HEK293T (cell line): ENCODE measurements around the gene CTIF.

Experiments
- BHLHE40 ChIP-seq: fragments of 450-650 bp; IDR thresholded peaks from 2 replicates; pipeline ENCODE4 v1.6.1; 2016; ENCODE audit warnings: mild to moderate bottlenecking, moderate library complexity, borderline replicate concordance
- CTBP1 ChIP-seq: fragments of 450-650 bp; IDR thresholded peaks from 2 replicates; pipeline ENCODE4 v1.6.1; 2016; ENCODE audit warnings: borderline replicate concordance
- FOXK2 ChIP-seq: fragments of 450-650 bp; IDR thresholded peaks from 2 replicates; pipeline ENCODE4 v1.6.1; 2016; ENCODE audit warnings: mild to moderate bottlenecking
- FOXM1 ChIP-seq: fragments of 450-650 bp; IDR thresholded peaks from 2 replicates; pipeline ENCODE4 v1.6.1; 2017; ENCODE audit warnings: mild to moderate bottlenecking, borderline replicate concordance
- SP1 ChIP-seq: fragments of 450-650 bp; IDR thresholded peaks from 2 replicates; pipeline ENCODE4 v1.6.1; 2017
- TARDBP ChIP-seq: fragments of 450-650 bp; IDR thresholded peaks from 2 replicates; pipeline ENCODE4 v1.6.1; 2016
- TF ChIP-seq, protein P1 (sequence below): fragments of 450-650 bp; IDR thresholded peaks from 2 replicates; pipeline ENCODE4 v1.6.1; 2016

DNA sequence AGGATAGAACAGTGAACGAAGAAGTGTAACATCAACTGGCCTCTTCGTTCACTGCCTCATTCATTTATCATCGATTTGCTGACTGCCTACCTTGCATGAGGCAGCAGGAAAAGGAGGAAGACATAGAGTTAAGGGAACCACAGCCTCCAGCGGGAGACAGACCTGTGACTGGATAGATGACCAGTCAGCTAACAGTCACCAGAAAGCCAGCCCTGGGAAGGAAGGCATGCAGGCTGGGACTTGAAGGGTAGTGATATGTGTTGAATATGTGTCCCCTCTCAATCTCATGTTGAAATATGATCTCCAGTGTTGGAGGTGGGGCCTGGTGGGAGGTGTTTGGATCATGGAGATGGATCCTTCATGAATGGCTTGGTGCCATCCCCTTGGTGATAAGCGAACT lies 58.3 kb downstream of the CTIF start:
- TF ChIP-seq, protein P1, sequence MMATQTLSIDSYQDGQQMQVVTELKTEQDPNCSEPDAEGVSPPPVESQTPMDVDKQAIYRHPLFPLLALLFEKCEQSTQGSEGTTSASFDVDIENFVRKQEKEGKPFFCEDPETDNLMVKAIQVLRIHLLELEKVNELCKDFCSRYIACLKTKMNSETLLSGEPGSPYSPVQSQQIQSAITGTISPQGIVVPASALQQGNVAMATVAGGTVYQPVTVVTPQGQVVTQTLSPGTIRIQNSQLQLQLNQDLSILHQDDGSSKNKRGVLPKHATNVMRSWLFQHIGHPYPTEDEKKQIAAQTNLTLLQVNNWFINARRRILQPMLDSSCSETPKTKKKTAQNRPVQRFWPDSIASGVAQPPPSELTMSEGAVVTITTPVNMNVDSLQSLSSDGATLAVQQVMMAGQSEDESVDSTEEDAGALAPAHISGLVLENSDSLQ = no peak
- TF ChIP-seq FOXM1 = no peak
- no peak for TF ChIP-seq TARDBP
- no peak for TF ChIP-seq FOXK2
- no peak for TF ChIP-seq BHLHE40
- no peak for TF ChIP-seq SP1
- no peak for TF ChIP-seq CTBP1
